K562 (cell line): Measurements from ENCODE around the gene ZNF98. TPM values are rescaled to one million over a fixed set of nuclear protein-coding genes. Genes with fewer than 3 reads are reported as not detected.

ENCODE experiments used
- ATAC-seq: fragments of 200-7000 bp; cut with Tn5 transposase; 3 replicates; pipeline ENCODE4 v1.9.1; 2020; ENCODE audit warnings: moderate library complexity
- BruUV-seq: library from RNA; stranded (reverse); fragments of 400-500 nt; replicated peaks from 2 replicates; lab custom pipeline; 2021; lab: Mats Ljungman, UMichigan
- CTCF ChIA-PET: fragments of 300-600 bp; formaldehyde crosslinking; extraction: SDS; loops from one replicate; lab custom pipeline; 2021; ENCODE audit warnings: low intra/inter-chr PET ratio; lab: Yijun Ruan, JAX
- POLR2A ChIA-PET: fragments of 300-600, 350-650 bp; sonication (Branson Sonifier 250); formaldehyde crosslinking; extraction: SDS; loops from one replicate; lab custom pipeline; 2021; ENCODE audit warnings: antibody characterized with exemption, inconsistent platforms; lab: Yijun Ruan, JAX
- DNase-seq, 4 experiments: peaks; one replicate each; pipeline versions ENCODE4 v3.0.0 to v3.0.0-alpha.2; 2011 to 2018; ENCODE audit warnings: low spot score in 3 of 4, mixed read lengths in 3 of 4; ENCODE audit errors: extremely low read depth in 1 of 4
- FAIRE-seq: peaks from 2 replicates; lab custom pipeline; 2011; peaks lifted over from hg19 to GRCh38; lab: Jason Lieb, UNC
- H2AFZ ChIP-seq: 2 replicates; pipeline ENCODE4 v1.6.0; 2011; ENCODE audit warnings: low read depth, low read length, control low read depth, inconsistent platforms
- H3K27ac ChIP-seq: fragments of 200-600 bp; 3 replicates; pipeline ENCODE4 v1.8.0; 2011; ENCODE audit warnings: low read depth, mild to moderate bottlenecking, control low read depth, inconsistent platforms, low read length, moderate library complexity, mixed read lengths; ENCODE audit errors: extremely low read depth
- H3K27me3 ChIP-seq, 2 experiments: fragments of 300-600 bp in 1 of 2; 2 replicates in 1 of 2; 3 replicates in 1 of 2; pipeline versions ENCODE4 v1.6.0 to v1.8.0; 2011; ENCODE audit warnings: inconsistent platforms in 2 of 2, low read length in 2 of 2, mild to moderate bottlenecking in 1 of 2, mixed read lengths in 1 of 2, moderate library complexity in 1 of 2; ENCODE audit not compliant: control insufficient read depth in 2 of 2, insufficient read depth in 2 of 2
- H3K36me3 ChIP-seq: fragments of 300-600 bp; 3 replicates; pipeline ENCODE4 v1.8.0; 2011; ENCODE audit warnings: mild to moderate bottlenecking, low read length, inconsistent platforms; ENCODE audit not compliant: control insufficient read depth, insufficient read depth
- H3K4me1 ChIP-seq, 2 experiments: fragments of 200-600 bp in 1 of 2; replicated peaks in 1 of 2; 2 replicates in 1 of 2; 3 replicates in 1 of 2; pipeline versions ENCODE4 v1.5.1 to v1.8.0; 2011; ENCODE audit warnings: inconsistent platforms in 2 of 2, low read length in 2 of 2, mild to moderate bottlenecking in 1 of 2, mixed read lengths in 1 of 2, moderate library complexity in 1 of 2; ENCODE audit not compliant: control insufficient read depth in 2 of 2, insufficient read depth in 2 of 2
- H3K4me2 ChIP-seq: 2 replicates; pipeline ENCODE4 v1.6.1; 2011; ENCODE audit warnings: low read length, control low read depth, inconsistent platforms, mixed read lengths; ENCODE audit not compliant: insufficient read depth
- H3K4me3 ChIP-seq: fragments of 200-600 bp; sonication (generic), shearing (Covaris generic); 2 replicates; pipeline ENCODE4 v1.5.1; 2016; ENCODE audit warnings: control low read depth, inconsistent platforms
- H3K79me2 ChIP-seq: fragments of 200-600 bp; 3 replicates; pipeline ENCODE4 v1.8.0; 2011; ENCODE audit warnings: low read length, inconsistent platforms; ENCODE audit not compliant: control insufficient read depth, insufficient read depth
- H3K9ac ChIP-seq, 2 experiments: 2 replicates each; pipeline versions ENCODE4 v1.6.0 to v1.6.1; 2011; ENCODE audit warnings: low read depth in 2 of 2, low read length in 2 of 2, control low read depth in 1 of 2, inconsistent platforms in 1 of 2, mild to moderate bottlenecking in 1 of 2, mixed read lengths in 1 of 2; ENCODE audit not compliant: insufficient read depth in 1 of 2
- H3K9me1 ChIP-seq: one replicate; pipeline ENCODE4 v1.6.0; 2011; ENCODE audit warnings: inconsistent platforms, mild to moderate bottlenecking, low read length, moderate library complexity; ENCODE audit not compliant: control insufficient read depth, insufficient read depth
- H3K9me3 ChIP-seq: replicated peaks from 2 replicates; pipeline ENCODE4 v1.5.1; 2011; ENCODE audit warnings: low read depth, low read length, inconsistent platforms; ENCODE audit not compliant: control insufficient read depth, insufficient read depth
- H4K20me1 ChIP-seq: replicated peaks from 2 replicates; pipeline ENCODE4 v1.6.1; 2011; ENCODE audit warnings: low read length, inconsistent platforms, mixed read lengths; ENCODE audit not compliant: control insufficient read depth, insufficient read depth
- CAMTA2 ChIP-seq: fragments of 250-450 bp; sonication (Bioruptor Pico); conservative IDR thresholded peaks from 2 replicates; pipeline ENCODE4 v1.5.1; 2022
- CBX5 ChIP-seq: IDR thresholded peaks from 2 replicates; pipeline ENCODE4 v1.6.1; 2014; ENCODE audit warnings: low read depth, borderline replicate concordance
- ETV6 ChIP-seq, 3 experiments: fragments of 150-350 bp in 1 of 3; sonication (generic) in 1 of 3; formaldehyde crosslinking in 1 of 3; IDR thresholded peaks; 2 replicates each; pipeline versions ENCODE4 v1.6.1 to v1.8.0; 2014 to 2022; ENCODE audit warnings: borderline replicate concordance in 2 of 3, low read depth in 2 of 3, antibody characterized with exemption in 1 of 3, low read length in 1 of 3, mild to moderate bottlenecking in 1 of 3, missing genetic modification reagents in 1 of 3
- FOXK2 ChIP-seq, 2 experiments: fragments of 450-650 bp; IDR thresholded peaks in 1 of 2; conservative IDR thresholded peaks in 1 of 2; 2 replicates each; pipeline ENCODE4 v1.6.1; 2016; ENCODE audit warnings: low read depth in 2 of 2, mild to moderate bottlenecking in 1 of 2
- HMBOX1 ChIP-seq: sonication (generic); IDR thresholded peaks from 2 replicates; pipeline ENCODE4 v1.6.1; 2016
- ILK ChIP-seq: fragments of 450-650 bp; IDR thresholded peaks from 2 replicates; pipeline ENCODE4 v1.6.1; 2016; ENCODE audit warnings: missing genetic modification characterization, low read depth, mild to moderate bottlenecking, missing compliant biosample characterization, moderate library complexity, borderline replicate concordance
- NBN ChIP-seq: fragments of 450-650 bp; IDR thresholded peaks from 2 replicates; pipeline ENCODE4 v1.6.1; 2016; ENCODE audit warnings: low read depth, mild to moderate bottlenecking
- NR2C2 ChIP-seq, 2 experiments: fragments of 200-800 bp in 1 of 2; sonication (Bioruptor generic) in 1 of 2; sonication (generic) in 1 of 2; formaldehyde crosslinking in 1 of 2; IDR thresholded peaks; 2 replicates each; pipeline versions ENCODE4 v1.6.1 to v1.8.0; 2016 to 2022; ENCODE audit warnings: mild to moderate bottlenecking in 1 of 2, missing compliant biosample characterization in 1 of 2, missing genetic modification characterization in 1 of 2, missing genetic modification reagents in 1 of 2
- NRF1 ChIP-seq, 2 experiments: fragments of 450-650 bp; IDR thresholded peaks in 1 of 2; conservative IDR thresholded peaks in 1 of 2; 2 replicates each; pipeline ENCODE4 v1.6.1; 2014; ENCODE audit warnings: mild to moderate bottlenecking in 2 of 2
- SIN3A ChIP-seq, 2 experiments: fragments of 150-350 bp in 1 of 2; IDR thresholded peaks; 2 replicates each; pipeline ENCODE4 v1.6.1; 2011 to 2016; ENCODE audit warnings: borderline replicate concordance in 2 of 2, low read depth in 2 of 2, low read length in 2 of 2, mild to moderate bottlenecking in 2 of 2, moderate library complexity in 2 of 2; ENCODE audit not compliant: control insufficient read depth in 1 of 2
- TCF15 ChIP-seq: fragments of 250-450 bp; sonication (Bioruptor Pico); IDR thresholded peaks from 2 replicates; pipeline ENCODE4 v1.8.0; 2022; ENCODE audit warnings: moderate library complexity, mild to moderate bottlenecking, inconsistent platforms
- TRIM28 ChIP-seq: fragments of 450-650 bp; IDR thresholded peaks from 2 replicates; pipeline ENCODE4 v1.6.1; 2017
- ZNF316 ChIP-seq: fragments of 450-650 bp; IDR thresholded peaks from 2 replicates; pipeline ENCODE4 v1.6.1; 2016
- ZNF695 ChIP-seq: fragments of 450-650 bp; formaldehyde crosslinking; IDR thresholded peaks from 2 replicates; pipeline ENCODE4 v1.4.0; 2020; ENCODE audit warnings: mild to moderate bottlenecking, moderate library complexity
- WGBS: fragments of 100-300 bp; shearing (Covaris generic); methylation state at CpG from one replicate; pipeline ENCODE4 v1.1.6; 2016; ENCODE audit warnings: low coverage, mixed read lengths; ENCODE audit not compliant: insufficient coverage; ENCODE audit errors: missing lambda C conversion rate; 5-methylcytosine and 5-hydroxymethylcytosine counted together
- in situ Hi-C: fragments of 300-500 bp; cut with MboI; formaldehyde crosslinking; loops from 4 replicates; pipeline ENCODE4 v1.15.0; 2018; ENCODE audit warnings: inconsistent platforms, mixed read lengths
- intact Hi-C: fragments of 100-400 bp; cut with micrococcal nuclease; formaldehyde crosslinking; loops from 2 replicates; pipeline ENCODE4 v1.14.2; 2022
- polyA plus RNA-seq, 8 experiments: library from polyadenylated mRNA; depleted of rRNA in 4 of 8; stranded (reverse) in 5 of 8; unstranded in 3 of 8; fragments of >200 nt; fragmentation: Nextera tagmentation in 2 of 8; fragmentation: Illumina TruSeq in 1 of 8; extraction: Ambion mirVana in 2 of 8; extraction: Trizol in 1 of 8; gene quantifications; 2 replicates each; pipeline versions ENCODE4 v1.2.1 to v1.2.3, GENCODE V29; 2011 to 2014; ENCODE audit warnings: inconsistent platforms in 1 of 8, missing spikeins in 1 of 8
- total RNA-seq, 7 experiments: library from RNA; depleted of rRNA in 6 of 7; stranded (reverse); fragments of >200 nt in 6 of 7; fragmentation: Illumina TruSeq in 2 of 7; extraction: Trizol in 2 of 7; gene quantifications; 2 replicates each; pipeline versions ENCODE4 v1.2.1 to v1.2.3, GENCODE V29; 2011 to 2021; ENCODE audit warnings: low replicate concordance in 1 of 7
- TF ChIP-seq, protein P1 (sequence below): sonication (generic); formaldehyde crosslinking; IDR thresholded peaks from 2 replicates; pipeline ENCODE4 v1.9.0; 2022; ENCODE audit warnings: mild to moderate bottlenecking, missing genetic modification reagents

Gene ZNF98
- total and polyA plus RNA-seq, 9 of the 15 experiments (the other 6 are each of a cell fraction or from before 2014, with no cell fraction given) = 0.14 to 0.40 TPM; not detected in 7

DNA sequence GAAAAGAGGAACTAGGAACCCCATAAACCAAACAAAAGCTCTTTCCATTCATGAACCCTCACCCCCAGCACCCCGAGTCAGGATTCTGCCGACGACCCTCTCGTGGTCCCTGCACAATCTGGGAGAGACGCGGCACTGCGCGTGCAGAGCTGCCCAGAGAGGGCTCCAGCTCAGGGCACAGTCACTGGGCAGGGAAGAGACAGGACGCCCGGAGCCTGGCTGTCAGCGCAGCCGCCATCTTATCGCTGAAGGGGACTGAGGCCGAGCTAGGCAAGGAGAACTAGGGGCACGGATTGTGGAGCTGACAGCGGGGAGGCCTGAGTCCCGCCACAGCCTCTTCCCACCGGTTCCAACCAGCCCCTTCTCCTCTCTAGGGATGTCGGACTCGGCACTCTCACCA is 349 bp downstream of the ZNF98 start:
- no peaks in the 10 kb centered on the region for H3K27me3 ChIP-seq
- no peaks in the 10 kb centered on the region for H3K79me2 ChIP-seq
- H3K4me2 ChIP-seq = no peak overlapping the region
- H3K4me1 ChIP-seq = no peaks in the 10 kb centered on the region
- in situ Hi-C loops = no loop called here
- intact Hi-C loops = no loop called here
- H3K9ac ChIP-seq = no peak overlapping the region
- ChIA-PET POLR2A (interaction anchor here (0.9 kb wide), 1 partner anchor 1230 kb away, joined by 4 read pairs; no protein-coding TSS in a partner anchor), CTCF (no interaction called here)
- H3K9me3 ChIP-seq = no peaks in the 10 kb centered on the region
- no peaks in the 10 kb centered on the region for H4K20me1 ChIP-seq
- H3K36me3 ChIP-seq = no peaks in the 10 kb centered on the region
- TF ChIP-seq ILK (no peak), CAMTA2 (CRISPR knock-in tag) (no peak), ZNF316 (no peak), HMBOX1 (no peak)
- H3K4me3 ChIP-seq = no peak overlapping the region
- H3K27ac ChIP-seq = no peak overlapping the region
- no peak for FAIRE-seq
- no peak overlapping the region for H2AFZ ChIP-seq
- H3K9me1 ChIP-seq = no peaks in the 10 kb centered on the region
- no TSS peak for BruUV-seq
- WGBS = 3% methylated on average over 20 of the region's 20 CpGs
- ATAC-seq = no peak
- no peak for DNase-seq

GRCh38 chr19:22354665-22355064 is 67.5 kb downstream of the ZNF98 start:
- H3K4me2 ChIP-seq = no peak overlapping the region
- no peaks in the 10 kb centered on the region for H3K4me1 ChIP-seq
- 0% methylated on average over 2 of the region's 2 CpGs for WGBS
- no peaks in the 10 kb centered on the region for H3K36me3 ChIP-seq
- H2AFZ ChIP-seq = no peak overlapping the region
- no peak overlapping the region for H3K9ac ChIP-seq
- no peaks in the 10 kb centered on the region for H3K9me3 ChIP-seq
- no peak overlapping the region for H3K4me3 ChIP-seq
- FAIRE-seq (no peak), DNase-seq (no peak), ATAC-seq (no peak)
- intact Hi-C loops (no loop called here), in situ Hi-C loops (no loop called here)
- no TSS peak for BruUV-seq
- H3K27ac ChIP-seq = no peak overlapping the region
- H4K20me1 ChIP-seq = no peaks in the 10 kb centered on the region
- no peaks in the 10 kb centered on the region for H3K27me3 ChIP-seq
- CTCF ChIA-PET = no interaction called here
- POLR2A ChIA-PET = no interaction called here
- no peaks in the 10 kb centered on the region for H3K79me2 ChIP-seq
- H3K9me1 ChIP-seq = no peaks in the 10 kb centered on the region
- TF ChIP-seq ETV6 (IDR thresholded peaks at IDR 0.05; ENCODE audit: borderline replicate concordance in 1 of 2, low read depth in 2 of 2, low read length in 1 of 2) = no peak
- TF ChIP-seq ETV6 (CRISPR knock-in tag; IDR thresholded peaks at IDR 0.05; ENCODE audit: borderline replicate concordance) = no peak
- TF ChIP-seq SIN3A (IDR thresholded peaks at IDR 0.05; ENCODE audit: borderline replicate concordance in 2 of 2, control insufficient read depth in 1 of 2, low read depth in 2 of 2, low read length in 2 of 2) = no peak
- no peak for TF ChIP-seq ZNF695
- TF ChIP-seq, protein P1, sequence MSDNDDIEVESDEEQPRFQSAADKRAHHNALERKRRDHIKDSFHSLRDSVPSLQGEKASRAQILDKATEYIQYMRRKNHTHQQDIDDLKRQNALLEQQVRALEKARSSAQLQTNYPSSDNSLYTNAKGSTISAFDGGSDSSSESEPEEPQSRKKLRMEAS (CRISPR knock-in tag) = no peak
- TF ChIP-seq NRF1 (conservative IDR thresholded peaks at IDR 0.05 in 1 of 2, IDR thresholded peaks at IDR 0.05 in 1 of 2) = no peak
- no peak for TF ChIP-seq TRIM28
- TF ChIP-seq CBX5 = no peak
- no peak for TF ChIP-seq NBN
- no peak for TF ChIP-seq NR2C2 (CRISPR knock-in tag; IDR thresholded peaks at IDR 0.05)
- no peak for TF ChIP-seq NR2C2 (tag; IDR thresholded peaks at IDR 0.05)
- TF ChIP-seq TCF15 (CRISPR knock-in tag) = no peak
- TF ChIP-seq FOXK2 (conservative IDR thresholded peaks at IDR 0.05 in 1 of 2, IDR thresholded peaks at IDR 0.05 in 1 of 2; ENCODE audit: low read depth in 2 of 2) = no peak
